GM19099 (cell line): ENCODE data around the gene POLR3H.
A peak's percentile ranks its signal among the peaks of the same experiment; 100 is the strongest.

Experiments
- POLR2A ChIP-seq: IDR thresholded peaks from 3 replicates; pipeline ENCODE4 v1.6.1; 2011; ENCODE audit warnings: low read depth; ENCODE audit not compliant: insufficient read length; ENCODE audit errors: extremely low read depth

POLR3H gene

DNA sequence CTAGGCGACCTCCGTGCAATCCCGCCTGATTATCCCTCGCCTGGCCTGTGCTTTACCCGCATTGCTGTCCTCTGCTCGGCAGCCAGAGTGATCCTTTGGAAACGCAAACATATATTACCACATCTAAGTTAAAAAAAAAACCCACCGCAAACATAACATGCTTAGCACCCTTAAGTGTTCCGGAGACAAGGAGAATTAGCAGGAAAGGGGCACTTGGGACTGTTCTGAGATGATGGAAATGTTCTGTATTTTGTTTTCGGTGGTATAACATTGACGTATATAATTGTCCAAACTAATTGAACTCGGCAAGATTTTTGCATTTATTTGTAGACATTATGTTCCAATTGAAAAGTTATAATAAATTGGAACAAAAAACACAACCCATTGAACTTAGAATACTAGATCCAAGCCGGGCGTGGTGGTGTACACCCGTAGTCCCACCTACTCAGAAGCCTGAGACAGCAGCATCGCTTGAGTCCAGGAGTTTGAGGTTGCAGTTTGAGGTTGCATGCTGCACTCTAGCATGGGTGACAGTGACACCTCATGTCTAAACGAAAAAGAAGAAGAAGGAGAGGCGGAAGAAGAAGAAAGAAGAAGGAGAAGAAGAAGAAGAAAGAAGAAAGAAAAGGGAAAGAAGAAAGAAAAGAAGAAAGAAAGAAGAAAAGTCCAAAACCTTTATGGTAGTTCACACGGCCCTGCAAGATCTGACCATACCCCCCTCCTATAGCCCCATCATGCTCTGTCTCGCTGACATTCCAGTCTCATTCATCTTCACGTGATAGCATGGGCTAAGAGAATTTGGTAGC is 604 bp upstream of the POLR3H start:
- peak; percentile 19 for TF ChIP-seq POLR2A

DNA sequence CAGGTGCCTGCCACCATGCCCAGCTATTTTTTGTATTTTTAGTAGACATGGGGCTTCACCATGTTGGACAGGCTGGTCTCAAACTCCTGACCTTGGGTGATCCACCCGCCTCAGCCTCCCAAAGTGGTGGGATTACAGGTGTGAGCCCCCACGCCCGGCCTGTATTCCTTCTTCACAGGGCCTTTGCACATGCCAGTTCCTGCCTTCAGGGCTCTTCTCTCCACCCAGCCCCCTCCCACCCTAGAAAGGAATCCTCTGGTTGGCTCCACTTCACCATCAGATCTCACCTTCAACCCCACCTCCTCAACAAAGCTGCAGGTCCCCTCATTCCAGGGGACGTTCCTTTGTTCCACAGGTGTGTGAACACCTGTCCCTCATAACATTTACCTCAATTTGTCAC is 2.0 kb downstream of the POLR3H start:
- TF ChIP-seq POLR2A: no peak

- TF ChIP-seq POLR2A: no peak
Observed at GRCh38 chr22:41541484-41541883, 2.8 kb downstream of the POLR3H start.

- TF ChIP-seq POLR2A: no peak
Observed at GRCh38 chr22:41540365-41540764, 3.9 kb downstream of the POLR3H start.

DNA sequence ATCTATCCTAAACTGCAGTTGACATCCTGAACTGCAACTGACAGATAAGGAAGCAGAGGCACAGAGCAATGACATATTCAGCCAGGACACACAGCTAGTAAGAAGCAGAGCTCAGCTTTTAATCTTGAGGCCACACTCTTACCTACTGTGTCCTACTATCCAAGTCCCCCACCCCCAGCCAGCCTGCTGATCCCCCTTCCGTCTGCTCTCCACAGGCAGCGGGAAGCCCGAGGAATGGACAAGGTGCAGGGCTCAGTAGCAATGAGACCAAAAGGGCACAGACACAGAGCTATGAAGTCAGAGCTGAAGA is 4.3 kb downstream of the POLR3H start:
- no peak for TF ChIP-seq POLR2A

DNA sequence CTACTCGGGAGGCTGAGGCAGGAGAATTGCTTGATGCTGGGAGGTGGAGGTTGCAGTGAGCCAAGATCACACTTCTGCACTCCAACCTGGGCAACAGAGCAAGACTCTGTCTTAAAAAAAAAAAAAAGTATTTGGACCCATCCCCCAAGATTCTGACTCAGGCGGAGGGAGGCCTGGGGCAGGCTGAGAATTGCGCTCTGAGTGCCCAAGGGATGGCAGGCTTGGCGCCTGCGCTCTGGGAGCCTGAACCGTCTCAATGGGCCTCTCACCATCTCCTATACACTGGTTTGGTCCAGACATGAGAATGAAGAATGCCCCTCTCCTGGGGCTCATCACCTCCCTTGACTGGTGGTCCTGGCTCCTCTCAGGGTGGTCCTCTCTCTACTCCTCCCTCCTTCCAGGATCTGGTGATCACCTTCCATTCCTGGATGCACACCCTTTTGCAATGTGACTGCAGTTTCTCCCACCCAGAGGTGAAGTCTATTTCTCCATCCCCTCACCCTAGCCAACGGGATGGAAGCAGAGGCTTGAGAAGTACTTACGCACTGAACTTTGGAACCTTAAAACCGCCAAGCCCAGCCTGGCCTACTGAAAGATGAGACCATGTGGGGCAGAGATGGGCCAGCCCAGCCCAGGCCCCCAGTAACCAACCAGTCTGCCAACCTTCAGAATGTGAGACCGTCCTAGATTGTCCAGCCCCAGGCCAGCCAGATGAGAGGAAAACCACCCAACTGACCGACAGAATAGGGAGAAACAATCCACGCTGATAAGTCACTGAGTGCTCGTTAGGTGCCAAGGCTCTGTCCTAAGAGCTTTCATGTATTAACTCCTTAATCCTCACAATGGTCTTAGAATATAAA is 4.9 kb downstream of the POLR3H start:
- TF ChIP-seq POLR2A: no peak

GRCh38 chr22:41538583-41538982 is 5.7 kb downstream of the POLR3H start:
- no peak for TF ChIP-seq POLR2A

- no peak for TF ChIP-seq POLR2A
Observed at GRCh38 chr22:41537203-41537602, 7.1 kb downstream of the POLR3H start.

GRCh38 chr22:41535244-41535643 is 9.0 kb downstream of the POLR3H start:
- TF ChIP-seq POLR2A: no peak

GRCh38 chr22:41534219-41534618 is 10.1 kb downstream of the POLR3H start:
- TF ChIP-seq POLR2A: no peak

DNA sequence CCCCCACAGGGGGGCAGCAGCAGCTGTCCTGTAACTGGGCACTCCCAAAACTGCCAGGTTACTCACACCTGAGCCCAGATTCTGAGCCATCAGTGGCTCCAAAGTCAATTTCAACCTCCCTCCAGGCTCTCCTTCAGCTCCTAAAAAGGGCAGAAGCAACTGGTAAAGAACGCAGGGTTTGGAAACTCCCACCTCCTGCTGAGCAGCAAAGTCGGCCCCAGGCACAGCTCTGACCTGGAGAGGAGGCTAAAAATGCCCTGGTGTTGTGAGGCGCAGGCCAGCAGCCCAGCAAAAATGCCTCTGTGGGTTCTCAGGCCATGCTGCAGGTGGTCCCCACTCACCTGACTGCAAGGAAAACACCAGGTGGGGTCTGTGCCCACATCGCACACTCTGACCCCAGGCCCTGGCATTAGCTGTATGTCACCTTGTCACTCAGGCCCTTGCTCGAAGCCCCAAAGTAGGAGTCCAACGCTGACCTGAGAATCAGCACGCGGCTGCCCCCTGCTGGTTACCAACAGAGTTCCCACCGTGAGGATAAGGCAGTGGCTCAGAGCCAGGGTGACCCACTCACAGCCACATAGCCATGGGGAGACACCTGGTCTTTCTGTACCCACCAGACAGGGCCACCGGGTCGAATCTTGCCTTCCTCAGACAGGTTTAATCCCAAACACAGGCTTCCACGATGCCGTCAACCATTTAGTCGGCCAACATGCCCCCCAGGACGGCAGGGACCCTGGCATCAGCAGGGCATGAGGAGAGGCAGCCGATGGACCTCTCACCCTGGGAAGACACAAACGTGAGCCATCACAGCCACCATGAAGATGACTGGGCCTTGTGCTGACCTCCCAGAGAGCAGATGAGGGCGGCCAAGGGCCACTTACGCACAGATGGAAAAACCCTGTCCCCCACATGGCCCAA is 11.1 kb downstream of the POLR3H start:
- no peak for TF ChIP-seq POLR2A

GRCh38 chr22:41531715-41532477 is 12.4 kb downstream of the POLR3H start:
- no peak for TF ChIP-seq POLR2A

- TF ChIP-seq POLR2A: no peak
Observed at GRCh38 chr22:41530890-41531714, 13.2 kb downstream of the POLR3H start.
